ENCODE results near the gene CATSPER1.

Gene CATSPER1

DNA sequence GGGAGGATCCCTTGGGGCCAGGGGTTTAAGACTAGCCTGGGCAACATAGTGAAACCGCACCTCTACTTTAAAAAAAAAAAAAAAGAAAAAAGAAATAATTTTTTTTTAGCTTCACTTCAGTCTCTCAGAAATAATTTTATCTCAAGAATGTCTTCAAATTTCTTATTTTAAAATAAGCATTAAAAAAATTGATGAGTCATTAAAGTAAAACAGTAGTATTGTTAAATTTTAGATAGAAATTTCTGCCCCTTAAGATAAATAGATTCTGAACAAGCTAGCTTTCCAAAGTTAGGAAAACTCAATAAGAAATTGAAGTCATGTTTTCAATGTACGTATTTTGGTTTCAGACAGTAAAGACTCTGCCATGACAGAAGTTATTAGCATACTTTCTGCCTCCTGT, 36.1 kb upstream of the CATSPER1 start:
- H3K4me2 ChIP-seq (ENCODE audit: low read length) = no peak overlapping the region
- no peak overlapping the region for H2AFZ ChIP-seq (ENCODE audit: low read depth, low read length)
- peaks cover 9% of the 10 kb centered on the region for H3K4me1 ChIP-seq (ENCODE audit: low read length)
- no peaks in the 10 kb centered on the region for H4K20me1 ChIP-seq (ENCODE audit: insufficient read depth, low read length)
- no peaks in the 10 kb centered on the region for H3K27me3 ChIP-seq (ENCODE audit: low read depth, low read length)
- H3K9me3 ChIP-seq (ENCODE audit: insufficient read depth, low read length) = no peaks in the 10 kb centered on the region
- H3K27ac ChIP-seq (ENCODE audit: low read length) = no peak overlapping the region
- no peak for TF ChIP-seq EZH2phosphoT487 (IDR thresholded peaks at IDR 0.05; ENCODE audit: low read depth)
- TF ChIP-seq, protein P1, sequence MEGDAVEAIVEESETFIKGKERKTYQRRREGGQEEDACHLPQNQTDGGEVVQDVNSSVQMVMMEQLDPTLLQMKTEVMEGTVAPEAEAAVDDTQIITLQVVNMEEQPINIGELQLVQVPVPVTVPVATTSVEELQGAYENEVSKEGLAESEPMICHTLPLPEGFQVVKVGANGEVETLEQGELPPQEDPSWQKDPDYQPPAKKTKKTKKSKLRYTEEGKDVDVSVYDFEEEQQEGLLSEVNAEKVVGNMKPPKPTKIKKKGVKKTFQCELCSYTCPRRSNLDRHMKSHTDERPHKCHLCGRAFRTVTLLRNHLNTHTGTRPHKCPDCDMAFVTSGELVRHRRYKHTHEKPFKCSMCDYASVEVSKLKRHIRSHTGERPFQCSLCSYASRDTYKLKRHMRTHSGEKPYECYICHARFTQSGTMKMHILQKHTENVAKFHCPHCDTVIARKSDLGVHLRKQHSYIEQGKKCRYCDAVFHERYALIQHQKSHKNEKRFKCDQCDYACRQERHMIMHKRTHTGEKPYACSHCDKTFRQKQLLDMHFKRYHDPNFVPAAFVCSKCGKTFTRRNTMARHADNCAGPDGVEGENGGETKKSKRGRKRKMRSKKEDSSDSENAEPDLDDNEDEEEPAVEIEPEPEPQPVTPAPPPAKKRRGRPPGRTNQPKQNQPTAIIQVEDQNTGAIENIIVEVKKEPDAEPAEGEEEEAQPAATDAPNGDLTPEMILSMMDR (IDR thresholded peaks at IDR 0.05; ENCODE audit: low read depth, low read length) = no peak
- H3K36me3 ChIP-seq (replicated peaks; ENCODE audit: low read depth, low read length) = peaks cover 91% of the 10 kb centered on the region
- no peak overlapping the region for H3K9ac ChIP-seq (ENCODE audit: low read length)
- peaks cover 8% of the 10 kb centered on the region; the same call in 1 of the 2 replicates for H3K79me2 ChIP-seq (ENCODE audit: low read length)
- no peak overlapping the region for H3K4me3 ChIP-seq (ENCODE audit: low read length)

- H3K36me3 ChIP-seq (replicated peaks; ENCODE audit: low read depth, low read length) = peaks cover 91% of the 10 kb centered on the region
- H3K4me2 ChIP-seq (ENCODE audit: low read length) = no peak overlapping the region
- no peaks in the 10 kb centered on the region for H3K27me3 ChIP-seq (ENCODE audit: low read depth, low read length)
- H3K79me2 ChIP-seq (ENCODE audit: low read length) = peaks cover 8% of the 10 kb centered on the region; the same call in 1 of the 2 replicates
- no peak for TF ChIP-seq EZH2phosphoT487 (IDR thresholded peaks at IDR 0.05; ENCODE audit: low read depth)
- TF ChIP-seq, protein P1 (IDR thresholded peaks at IDR 0.05; ENCODE audit: low read depth, low read length) = no peak
- peaks cover 9% of the 10 kb centered on the region for H3K4me1 ChIP-seq (ENCODE audit: low read length)
- H4K20me1 ChIP-seq (ENCODE audit: insufficient read depth, low read length) = no peaks in the 10 kb centered on the region
- no peaks in the 10 kb centered on the region for H3K9me3 ChIP-seq (ENCODE audit: insufficient read depth, low read length)
- H3K27ac ChIP-seq (ENCODE audit: low read length) = no peak overlapping the region
- H3K9ac ChIP-seq (ENCODE audit: low read length) = no peak overlapping the region
- H2AFZ ChIP-seq (ENCODE audit: low read depth, low read length) = no peak overlapping the region
- no peak overlapping the region for H3K4me3 ChIP-seq (ENCODE audit: low read length)
These were observed 35.0 kb upstream of the CATSPER1 start for GRCh38 chr11:66061268-66061667.

- peaks cover 9% of the 10 kb centered on the region for H3K4me1 ChIP-seq (ENCODE audit: low read length)
- no peaks in the 10 kb centered on the region for H4K20me1 ChIP-seq (ENCODE audit: insufficient read depth, low read length)
- H3K36me3 ChIP-seq (replicated peaks; ENCODE audit: low read depth, low read length) = peaks cover 91% of the 10 kb centered on the region
- no peaks in the 10 kb centered on the region for H3K27me3 ChIP-seq (ENCODE audit: low read depth, low read length)
- TF ChIP-seq EZH2phosphoT487 (IDR thresholded peaks at IDR 0.05; ENCODE audit: low read depth) = no peak
- TF ChIP-seq, protein P1 (IDR thresholded peaks at IDR 0.05; ENCODE audit: low read depth, low read length) = no peak
- no peak overlapping the region for H3K9ac ChIP-seq (ENCODE audit: low read length)
- H3K4me2 ChIP-seq (ENCODE audit: low read length) = no peak overlapping the region
- no peak overlapping the region for H2AFZ ChIP-seq (ENCODE audit: low read depth, low read length)
- H3K9me3 ChIP-seq (ENCODE audit: insufficient read depth, low read length) = no peaks in the 10 kb centered on the region
- peaks cover 11% of the 10 kb centered on the region; the same call in 1 of the 2 replicates for H3K79me2 ChIP-seq (ENCODE audit: low read length)
- H3K27ac ChIP-seq (ENCODE audit: low read length) = no peak overlapping the region
- H3K4me3 ChIP-seq (ENCODE audit: low read length) = no peak overlapping the region
These were observed 33.8 kb upstream of the CATSPER1 start for GRCh38 chr11:66059966-66060680.

DNA sequence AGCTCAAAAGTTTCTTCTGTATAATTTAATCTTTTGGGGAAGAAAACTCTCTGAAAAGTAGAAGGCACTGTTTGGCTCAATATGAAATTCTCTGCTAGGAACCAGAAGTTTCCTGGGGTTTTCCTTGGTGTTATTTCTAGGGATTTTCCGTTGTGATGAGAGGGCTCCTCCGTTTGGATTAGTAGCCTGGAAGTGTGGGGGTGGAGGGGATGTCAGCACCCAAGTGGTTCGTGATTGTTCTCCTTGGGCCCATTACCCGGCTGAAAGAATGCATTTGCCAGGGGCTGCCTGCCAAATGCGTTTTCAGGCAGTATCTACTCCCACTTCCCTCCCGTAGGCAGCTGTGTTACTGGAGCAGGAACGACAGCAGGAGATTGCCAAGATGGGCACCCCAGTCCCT, 30.2 kb upstream of the CATSPER1 start:
- H3K4me3 ChIP-seq (ENCODE audit: low read length) = no peak overlapping the region
- H3K4me2 ChIP-seq (ENCODE audit: low read length) = no peak overlapping the region
- no peak overlapping the region for H3K27ac ChIP-seq (ENCODE audit: low read length)
- no peaks in the 10 kb centered on the region for H3K9me3 ChIP-seq (ENCODE audit: insufficient read depth, low read length)
- H3K9ac ChIP-seq (ENCODE audit: low read length) = no peak overlapping the region
- H2AFZ ChIP-seq (ENCODE audit: low read depth, low read length) = no peak overlapping the region
- H4K20me1 ChIP-seq (ENCODE audit: insufficient read depth, low read length) = no peaks in the 10 kb centered on the region
- peaks cover 72% of the 10 kb centered on the region for H3K36me3 ChIP-seq (replicated peaks; ENCODE audit: low read depth, low read length)
- no peaks in the 10 kb centered on the region for H3K27me3 ChIP-seq (ENCODE audit: low read depth, low read length)
- H3K79me2 ChIP-seq (ENCODE audit: low read length) = peaks cover 30% of the 10 kb centered on the region
- TF ChIP-seq, protein P1 (IDR thresholded peaks at IDR 0.05; ENCODE audit: low read depth, low read length) = no peak
- TF ChIP-seq EZH2phosphoT487 (IDR thresholded peaks at IDR 0.05; ENCODE audit: low read depth) = no peak
- H3K4me1 ChIP-seq (ENCODE audit: low read length) = peaks cover 17% of the 10 kb centered on the region
